Lower leg skin (tissue), 3 donors: ENCODE measurements around the gene LYG1.

Experiments
- POLR2A ChIP-seq, 2 donors: fragments of 450-650 bp; IDR thresholded peaks; one replicate each; pipeline ENCODE4 v1.6.1; 2016 to 2017; ENCODE audit warnings: antibody characterized with exemption in 2 of 2, mild to moderate bottlenecking in 1 of 2, moderate library complexity in 1 of 2
- TF ChIP-seq, protein P1 (sequence below), 3 donors: fragments of 450-650 bp; IDR thresholded peaks; one replicate each; pipeline ENCODE4 v1.5.1; 2016; ENCODE audit warnings: antibody characterized with exemption in 3 of 3, mild to moderate bottlenecking in 3 of 3, moderate library complexity in 2 of 3

DNA sequence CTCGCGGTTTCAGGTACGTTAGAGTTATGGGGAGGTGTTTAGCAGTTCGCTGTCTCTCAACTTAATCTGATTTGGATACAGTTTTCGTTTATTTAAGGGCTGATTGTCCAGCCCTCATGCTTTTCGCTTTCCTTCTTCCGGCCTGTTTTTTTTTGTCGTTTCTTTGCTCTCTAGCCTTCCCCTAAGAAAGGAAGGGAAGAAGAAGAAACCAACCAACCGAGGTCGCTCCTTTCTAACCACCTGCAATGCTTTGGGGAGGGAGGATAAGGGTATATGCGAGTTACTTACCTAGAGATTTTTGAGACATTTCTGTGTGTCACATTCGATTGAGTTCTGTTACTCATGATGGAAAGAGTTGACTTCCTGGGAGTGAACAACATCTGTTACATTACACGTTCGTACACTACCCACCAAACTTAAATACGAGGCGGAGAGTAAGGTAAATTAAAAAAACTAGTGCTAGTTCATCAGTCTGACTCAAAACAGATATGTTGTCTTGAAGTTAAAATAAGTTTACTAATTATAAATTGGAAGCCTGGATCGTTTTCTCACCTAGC, 37.1 kb upstream of the LYG1 start:
- TF ChIP-seq POLR2A (IDR thresholded peaks at IDR 0.05) = no peak
- TF ChIP-seq, protein P1, sequence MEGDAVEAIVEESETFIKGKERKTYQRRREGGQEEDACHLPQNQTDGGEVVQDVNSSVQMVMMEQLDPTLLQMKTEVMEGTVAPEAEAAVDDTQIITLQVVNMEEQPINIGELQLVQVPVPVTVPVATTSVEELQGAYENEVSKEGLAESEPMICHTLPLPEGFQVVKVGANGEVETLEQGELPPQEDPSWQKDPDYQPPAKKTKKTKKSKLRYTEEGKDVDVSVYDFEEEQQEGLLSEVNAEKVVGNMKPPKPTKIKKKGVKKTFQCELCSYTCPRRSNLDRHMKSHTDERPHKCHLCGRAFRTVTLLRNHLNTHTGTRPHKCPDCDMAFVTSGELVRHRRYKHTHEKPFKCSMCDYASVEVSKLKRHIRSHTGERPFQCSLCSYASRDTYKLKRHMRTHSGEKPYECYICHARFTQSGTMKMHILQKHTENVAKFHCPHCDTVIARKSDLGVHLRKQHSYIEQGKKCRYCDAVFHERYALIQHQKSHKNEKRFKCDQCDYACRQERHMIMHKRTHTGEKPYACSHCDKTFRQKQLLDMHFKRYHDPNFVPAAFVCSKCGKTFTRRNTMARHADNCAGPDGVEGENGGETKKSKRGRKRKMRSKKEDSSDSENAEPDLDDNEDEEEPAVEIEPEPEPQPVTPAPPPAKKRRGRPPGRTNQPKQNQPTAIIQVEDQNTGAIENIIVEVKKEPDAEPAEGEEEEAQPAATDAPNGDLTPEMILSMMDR (IDR thresholded peaks at IDR 0.05) = no peak
